Embryonic facial prominence (tissue), 1 donor: ENCODE results near the gene OR9Q1.
"Not testable (repeated sequence)": the region's sequence is repeated elsewhere in the genome, so short reads cannot be mapped to it uniquely, and the experiment has no call there.

Source experiments
- DNase-seq: peaks from one replicate; pipeline ENCODE4 v3.0.0-alpha.2; 2016; ENCODE audit errors: extremely low spot score

The OR9Q1 gene, protein sequence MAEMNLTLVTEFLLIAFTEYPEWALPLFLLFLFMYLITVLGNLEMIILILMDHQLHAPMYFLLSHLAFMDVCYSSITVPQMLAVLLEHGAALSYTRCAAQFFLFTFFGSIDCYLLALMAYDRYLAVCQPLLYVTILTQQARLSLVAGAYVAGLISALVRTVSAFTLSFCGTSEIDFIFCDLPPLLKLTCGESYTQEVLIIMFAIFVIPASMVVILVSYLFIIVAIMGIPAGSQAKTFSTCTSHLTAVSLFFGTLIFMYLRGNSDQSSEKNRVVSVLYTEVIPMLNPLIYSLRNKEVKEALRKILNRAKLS

DNA sequence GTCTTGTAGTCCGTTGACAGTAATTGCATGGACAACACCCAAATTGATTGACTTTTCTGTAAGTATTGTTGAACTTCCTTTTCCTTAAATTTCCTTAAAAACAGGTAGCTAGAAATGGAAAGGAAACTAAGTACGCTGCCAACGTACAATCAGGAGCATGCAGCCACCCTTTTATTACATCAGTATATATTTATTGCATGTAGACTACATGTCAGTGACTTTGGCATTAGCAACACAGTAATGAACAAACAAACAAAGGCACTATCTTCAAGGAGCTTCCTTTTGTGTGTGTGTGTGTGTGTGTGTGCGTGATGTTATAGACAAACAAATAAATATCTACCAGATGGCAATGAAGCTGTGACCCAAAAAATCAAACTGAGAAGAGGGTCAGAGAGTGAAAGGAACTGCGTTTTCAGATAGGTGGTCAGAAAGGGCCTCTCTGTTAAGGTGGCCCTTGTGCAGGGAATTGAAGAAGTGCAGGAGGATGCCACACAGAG lies at the start of gene OR9Q1:
OR9Q1 (plus strand) TSS at position 447 of the 497 bp plus-strand sequence. CDS start 155,564 bp downstream, outside the sequence.
- DNase-seq = no peak

DNA sequence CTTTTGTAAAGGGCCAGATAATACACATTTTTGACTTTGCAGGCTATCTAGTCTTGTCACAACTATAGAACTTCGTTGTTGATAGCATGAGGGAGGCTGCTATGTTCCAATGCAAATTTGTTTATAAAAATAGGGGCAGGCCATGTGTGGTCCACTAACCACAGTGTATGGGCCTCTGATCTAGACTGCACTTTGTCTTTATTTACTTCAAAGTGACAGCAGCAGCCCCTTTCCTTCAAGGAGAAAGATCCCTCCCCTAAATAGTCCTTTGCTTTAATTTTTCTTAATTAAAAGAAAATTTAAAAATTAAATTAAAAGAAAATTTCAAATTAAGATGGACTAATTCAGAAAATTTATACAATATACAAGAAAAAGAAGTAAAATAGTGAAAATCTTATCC lies 49.5 kb upstream of the OR9Q1 start:
- DNase-seq = no peak

DNA sequence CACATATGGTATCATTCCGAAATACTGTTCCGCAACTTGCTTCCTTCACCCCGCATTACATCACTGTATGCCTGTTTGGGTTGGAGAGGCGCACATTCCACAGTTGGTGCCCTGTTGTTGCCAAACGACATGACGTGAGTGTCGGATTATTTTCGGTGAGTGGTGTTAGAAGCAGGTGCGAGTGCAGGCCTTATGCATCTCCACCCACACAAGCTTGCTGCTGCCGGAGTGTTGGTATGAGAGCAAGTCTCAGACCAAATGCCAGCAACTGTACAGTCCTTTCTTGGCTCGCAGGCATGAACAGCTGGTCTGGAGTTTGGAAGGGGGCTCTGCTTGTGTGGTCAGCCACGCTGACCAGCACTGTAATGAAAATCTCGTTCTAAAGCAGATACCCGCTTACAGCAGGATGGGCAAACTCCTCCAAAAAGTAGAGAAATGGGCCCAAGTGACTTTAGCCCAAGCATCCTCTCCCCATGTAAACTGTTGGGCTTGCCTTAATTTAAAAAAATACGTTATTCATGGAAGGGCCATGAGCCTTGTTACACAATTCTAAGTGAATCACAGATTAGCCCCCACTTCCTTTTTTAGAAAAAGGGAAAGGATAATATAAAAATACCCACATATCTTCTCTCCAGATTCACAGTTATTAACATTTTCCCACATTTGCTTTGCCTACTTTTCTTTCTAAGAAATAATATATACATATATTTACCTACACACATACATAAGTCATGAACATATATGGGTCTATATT lies 48.7 kb upstream of the OR9Q1 start:
- no peak for DNase-seq

DNA sequence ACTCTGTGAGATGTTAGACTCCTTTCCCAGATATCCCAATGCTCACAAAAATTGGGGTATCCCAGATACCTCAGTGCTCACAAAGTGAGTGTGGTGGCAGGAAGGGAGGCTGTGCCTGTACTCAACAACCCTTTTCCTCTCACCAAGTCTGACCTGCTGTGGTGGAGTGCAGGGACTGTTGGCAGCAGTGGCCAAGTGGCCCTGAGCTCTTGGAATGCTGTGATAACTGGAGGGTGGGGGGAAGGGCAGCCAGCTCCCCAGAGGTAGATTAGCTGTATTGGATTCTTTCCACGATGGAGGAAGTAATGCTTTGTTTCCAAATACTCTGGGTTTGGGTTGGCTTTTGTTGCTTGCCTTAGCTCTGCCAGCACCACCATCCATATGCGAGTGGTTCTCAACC lies 46.0 kb upstream of the OR9Q1 start:
- DNase-seq = no peak

DNA sequence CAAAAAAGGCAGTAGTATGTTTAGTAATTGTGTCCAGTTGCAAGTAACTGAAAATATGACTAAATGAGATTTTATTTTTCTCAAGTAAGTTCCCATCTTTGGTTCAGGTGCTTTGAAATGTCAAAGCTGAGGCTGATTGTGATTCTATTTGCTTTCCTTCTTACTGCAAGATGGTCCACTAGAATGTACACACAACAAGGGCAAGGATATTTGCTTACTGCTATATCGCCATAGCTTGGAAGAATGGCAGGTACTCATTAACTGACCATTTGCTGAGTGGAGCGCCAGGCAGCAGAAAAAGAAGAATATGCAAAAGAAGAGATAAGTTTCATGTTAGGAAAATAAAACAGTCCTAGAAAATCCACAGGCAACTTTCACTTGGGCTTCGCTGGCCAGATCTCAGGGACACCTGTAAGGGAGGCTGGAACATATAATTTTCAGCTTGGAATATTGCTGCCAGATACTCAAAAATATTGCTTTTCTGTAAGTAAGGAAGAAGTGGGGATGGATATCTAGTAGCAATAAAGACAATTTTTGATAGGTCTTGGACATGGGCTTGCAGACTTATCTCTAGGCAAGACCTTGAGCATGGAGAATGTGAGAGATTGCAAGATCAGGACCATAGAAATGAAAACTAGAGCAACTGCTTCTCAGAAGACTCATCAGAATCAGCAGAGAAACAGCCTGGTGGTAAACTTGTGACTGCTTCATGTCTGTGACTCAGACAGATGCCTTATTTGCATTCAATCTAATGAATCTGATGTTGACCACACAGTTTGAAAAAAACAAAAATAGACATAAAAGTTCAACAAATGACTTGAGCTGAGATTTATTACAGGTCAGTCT lies 44.8 kb upstream of the OR9Q1 start:
- DNase-seq = no peak

DNA sequence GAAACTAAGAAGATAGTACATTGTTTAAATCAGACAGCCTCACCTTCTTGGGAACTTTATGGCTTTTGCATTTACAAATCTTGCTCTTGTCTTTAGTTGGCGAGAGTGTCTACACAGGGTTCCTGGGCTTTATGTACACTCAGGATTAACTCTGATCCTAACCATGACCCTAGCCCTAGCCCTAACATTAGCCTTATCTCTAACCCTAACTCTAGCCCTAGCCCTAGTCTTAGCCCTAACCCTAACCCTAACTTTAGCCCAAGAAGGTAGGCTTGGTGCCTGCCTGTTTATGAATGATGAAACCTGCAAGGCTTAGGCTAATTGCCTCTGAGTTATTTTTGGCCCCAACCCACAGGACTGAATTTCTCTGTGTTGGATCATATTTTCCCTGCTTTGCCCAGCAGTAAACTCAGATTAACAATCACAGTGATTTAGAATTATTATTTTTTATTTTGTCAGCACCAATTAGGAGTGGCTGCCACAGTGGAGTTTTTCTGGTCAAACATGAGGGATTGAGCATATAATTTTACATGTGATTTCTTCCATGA lies 44.1 kb upstream of the OR9Q1 start:
- DNase-seq = no peak

DNA sequence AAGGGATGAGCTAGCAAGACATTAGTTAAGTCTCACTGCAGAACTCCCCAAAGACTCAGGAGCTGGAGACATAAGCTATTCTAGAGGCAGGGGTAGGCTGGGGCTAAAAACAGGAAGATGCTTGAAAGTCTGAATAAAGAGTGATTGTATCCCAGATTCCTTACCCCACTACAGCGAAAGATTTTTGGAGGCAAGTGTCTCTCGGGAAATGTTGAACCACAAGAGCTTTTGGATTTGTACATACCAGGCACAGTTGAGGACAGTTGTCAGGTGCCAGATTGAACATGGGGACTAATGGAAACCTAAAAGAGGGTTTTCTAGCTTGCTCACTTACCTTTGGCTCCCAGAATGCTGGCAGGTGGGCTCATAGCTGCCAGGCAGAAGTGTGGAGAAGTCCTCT lies 43.5 kb upstream of the OR9Q1 start:
- DNase-seq = no peak

DNA sequence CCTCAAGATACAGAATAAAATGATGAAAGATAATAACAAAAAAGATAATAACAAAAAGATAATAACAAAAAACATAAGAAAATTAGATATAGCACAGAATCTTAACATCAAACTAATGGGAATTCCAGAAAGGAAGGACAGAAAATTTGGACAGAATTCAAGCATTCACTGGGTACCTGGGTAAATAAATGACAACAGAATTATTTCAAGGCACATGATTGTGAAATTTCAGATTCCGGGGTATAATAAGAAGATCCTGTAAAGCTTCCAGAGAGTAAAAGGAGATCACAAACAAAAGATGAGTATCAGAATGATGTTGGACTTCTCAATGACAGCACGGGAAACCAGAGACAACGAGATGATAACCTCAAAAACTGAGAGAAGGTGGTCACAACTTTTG lies 42.1 kb upstream of the OR9Q1 start:
- DNase-seq = no peak

DNA sequence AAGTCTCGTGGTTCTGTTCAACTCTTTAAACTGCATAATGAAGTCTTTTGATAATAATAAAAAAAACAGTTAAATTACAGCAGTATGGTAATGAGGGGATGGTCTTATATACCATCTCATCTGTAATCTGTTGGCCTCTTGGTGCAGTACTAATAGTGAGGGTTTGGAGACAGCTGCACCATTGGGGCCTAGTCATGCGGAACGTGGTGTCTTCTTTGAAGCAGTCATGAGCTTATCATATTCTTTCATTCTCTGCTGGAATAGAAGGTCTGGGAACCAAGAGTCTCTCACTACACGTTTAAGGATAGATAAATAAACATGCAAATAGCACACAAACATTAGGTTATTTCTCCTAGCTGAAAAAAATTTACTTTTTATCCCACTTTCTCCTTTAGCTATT lies 40.9 kb upstream of the OR9Q1 start:
- DNase-seq = no peak

DNA sequence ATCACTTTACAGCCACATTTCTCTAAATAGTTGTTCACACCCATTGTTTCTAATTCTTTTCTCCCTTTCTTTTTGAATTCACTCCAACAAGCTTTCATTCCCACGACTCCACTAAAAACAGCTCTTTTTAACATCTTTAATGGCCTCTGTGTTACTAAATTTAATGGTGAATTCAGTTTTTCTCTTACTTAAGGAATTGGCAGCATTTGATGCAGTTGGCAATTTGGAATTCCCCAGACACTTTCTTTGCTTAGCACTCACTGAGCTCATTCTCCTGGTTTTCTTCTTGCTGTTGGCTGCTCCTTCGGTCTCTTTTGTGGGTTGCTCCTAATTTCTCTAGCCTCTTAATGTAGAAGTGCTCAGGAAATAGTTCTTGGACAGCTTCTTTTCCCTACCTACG lies 40.5 kb upstream of the OR9Q1 start:
- DNase-seq = no peak

DNA sequence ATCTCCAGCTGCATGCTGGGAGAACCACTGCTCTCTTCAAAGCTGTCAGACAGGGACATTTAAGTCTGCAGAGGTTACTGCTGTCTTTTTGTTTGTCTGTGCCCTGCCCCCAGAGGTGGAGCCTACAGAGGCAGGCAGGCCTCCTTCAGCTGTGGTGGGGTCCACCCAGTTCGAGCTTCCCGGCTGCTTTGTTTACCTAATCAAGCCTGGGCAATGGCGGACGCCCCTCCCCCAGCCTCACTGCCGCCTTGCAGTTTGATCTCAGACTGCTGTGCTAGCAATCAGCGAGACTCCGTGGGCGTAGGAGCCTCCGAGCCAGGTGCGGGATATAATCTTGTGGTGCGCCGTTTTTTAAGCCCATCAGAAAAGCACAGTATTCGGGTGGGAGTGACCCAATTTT lies 24.2 kb upstream of the OR9Q1 start:
- not testable (repeated sequence) for DNase-seq

DNA sequence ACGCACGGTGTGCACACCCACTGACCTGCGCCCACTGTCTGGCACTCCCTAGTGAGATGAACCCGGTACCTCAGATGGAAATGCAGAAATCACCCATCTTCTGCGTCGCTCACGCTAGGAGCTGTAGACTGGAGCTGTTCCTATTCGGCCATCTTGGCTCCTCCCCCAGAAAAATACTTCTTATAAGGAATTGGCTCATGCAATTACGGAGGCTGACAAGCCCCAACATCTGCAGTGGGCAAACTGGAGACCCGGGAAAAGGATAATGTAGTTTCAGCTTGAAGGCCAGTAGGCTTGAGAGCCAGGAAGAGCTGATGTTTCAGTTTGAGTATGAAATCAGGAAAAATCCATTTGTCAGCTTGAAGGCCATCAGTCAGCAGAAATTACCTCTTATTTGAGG lies 23.7 kb upstream of the OR9Q1 start:
- not testable (repeated sequence) for DNase-seq

DNA sequence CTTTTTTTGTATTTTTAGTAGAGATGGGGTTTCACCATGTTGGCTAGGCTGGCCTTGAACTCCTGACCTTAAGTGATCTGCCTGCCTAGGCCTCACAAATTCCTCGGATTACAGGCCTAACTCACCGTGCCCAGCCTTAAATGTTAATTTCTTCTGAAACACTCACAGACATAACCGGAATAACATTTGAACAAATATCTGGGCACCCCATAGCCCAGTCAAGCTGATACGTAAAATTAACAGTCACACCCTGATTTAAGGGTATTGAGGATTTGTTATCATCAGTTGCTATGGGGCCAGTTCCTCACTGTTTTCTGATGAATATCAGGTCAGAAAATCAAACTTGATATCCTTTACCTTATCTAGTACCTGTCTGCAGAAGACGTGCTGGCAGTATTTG lies 23.0 kb upstream of the OR9Q1 start:
- DNase-seq = no peak

DNA sequence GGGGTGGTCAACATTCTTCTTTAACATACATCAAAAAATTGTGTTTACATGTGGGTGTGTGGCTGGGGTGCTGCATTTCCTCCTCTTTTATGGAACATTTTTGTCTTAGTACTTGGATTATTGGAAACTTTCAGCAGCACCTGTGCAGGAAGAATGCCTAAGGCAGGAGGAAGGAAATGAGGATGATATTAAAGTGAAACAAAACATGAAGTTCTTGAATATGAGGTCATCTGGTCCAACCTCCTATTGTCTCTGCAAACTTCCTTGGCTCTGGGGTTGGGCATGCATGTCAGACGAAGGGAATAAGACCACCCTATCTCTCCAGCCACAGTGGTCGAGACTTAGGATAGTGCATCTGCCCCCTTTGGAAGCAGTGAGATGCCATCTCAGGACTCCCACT lies 20.6 kb upstream of the OR9Q1 start:
- no peak for DNase-seq

DNA sequence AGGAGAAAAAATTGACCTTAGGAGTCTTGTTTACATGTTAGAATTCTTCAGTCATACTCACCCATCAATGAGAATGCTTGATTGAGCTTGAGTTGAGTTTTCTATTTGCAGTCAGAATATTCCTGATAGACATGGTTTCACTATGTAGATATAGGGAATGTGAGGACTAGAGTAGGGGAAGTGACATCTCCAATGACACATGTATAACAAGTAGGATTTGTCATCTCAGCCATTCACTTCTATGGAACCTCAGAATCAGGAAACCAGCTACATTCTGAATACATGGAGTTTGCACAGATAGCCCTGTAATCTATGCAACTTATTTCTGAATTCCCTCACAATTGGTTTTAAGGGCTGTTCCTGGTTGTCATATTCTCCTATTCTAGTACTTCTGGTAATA lies 20.1 kb upstream of the OR9Q1 start:
- DNase-seq = no peak

DNA sequence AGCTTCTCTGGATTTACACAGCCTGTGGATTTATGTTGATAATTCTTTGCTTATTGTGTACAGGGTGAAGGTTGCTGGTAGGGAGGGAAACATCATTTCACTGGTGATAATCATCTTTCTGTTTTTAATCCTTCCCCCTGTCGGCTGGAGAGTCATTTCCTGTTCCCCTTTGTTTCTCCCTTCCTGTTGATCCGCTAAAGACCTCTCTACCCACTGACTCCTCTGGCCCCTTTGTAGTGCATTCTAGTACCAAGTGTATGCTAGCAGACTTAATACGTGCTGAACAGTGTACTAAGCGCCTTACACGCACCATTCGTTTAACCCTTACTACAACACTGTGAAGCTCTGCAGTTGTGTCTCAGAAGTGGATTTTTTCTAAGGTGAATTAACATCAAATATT lies 19.0 kb upstream of the OR9Q1 start:
- DNase-seq = no peak

DNA sequence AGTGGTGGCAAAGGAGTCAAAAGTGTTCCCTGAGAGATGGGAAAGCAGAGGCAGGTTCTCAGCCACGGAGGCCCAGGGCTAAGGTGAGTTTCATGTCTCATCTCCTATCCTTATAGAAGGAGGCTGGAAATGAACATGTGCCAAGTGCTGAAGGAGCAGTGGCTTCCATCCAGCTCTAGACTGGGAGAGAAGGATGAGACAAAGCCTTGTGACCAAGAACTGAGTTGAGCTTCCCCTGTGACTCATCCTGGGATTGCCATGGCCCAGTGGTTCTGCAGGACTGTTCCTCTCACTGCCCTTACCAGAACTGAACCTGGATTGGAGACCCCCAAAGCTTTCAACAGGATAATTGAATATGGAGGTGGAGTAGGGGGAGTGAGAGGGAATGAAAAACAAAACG lies 16.7 kb upstream of the OR9Q1 start:
- no peak for DNase-seq

DNA sequence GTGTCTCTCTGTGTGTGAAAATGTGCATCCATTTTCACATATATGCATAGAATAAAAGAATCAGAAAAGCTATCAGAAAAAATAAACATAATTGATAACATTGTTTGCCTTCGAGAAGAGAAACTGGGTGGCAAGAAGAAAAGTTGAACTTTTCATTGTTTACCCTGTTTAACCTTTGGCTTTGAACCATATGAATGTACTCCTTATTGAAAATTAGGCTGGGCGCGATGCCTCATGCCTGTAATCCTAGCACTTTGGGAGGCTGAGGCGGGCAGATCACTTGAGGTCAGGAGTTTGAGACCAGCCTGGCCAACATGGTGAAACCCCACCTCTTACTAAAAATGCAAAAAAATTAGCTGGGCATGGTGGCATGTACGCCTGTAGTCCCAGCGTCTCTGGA lies 11.9 kb upstream of the OR9Q1 start:
- DNase-seq = no peak

DNA sequence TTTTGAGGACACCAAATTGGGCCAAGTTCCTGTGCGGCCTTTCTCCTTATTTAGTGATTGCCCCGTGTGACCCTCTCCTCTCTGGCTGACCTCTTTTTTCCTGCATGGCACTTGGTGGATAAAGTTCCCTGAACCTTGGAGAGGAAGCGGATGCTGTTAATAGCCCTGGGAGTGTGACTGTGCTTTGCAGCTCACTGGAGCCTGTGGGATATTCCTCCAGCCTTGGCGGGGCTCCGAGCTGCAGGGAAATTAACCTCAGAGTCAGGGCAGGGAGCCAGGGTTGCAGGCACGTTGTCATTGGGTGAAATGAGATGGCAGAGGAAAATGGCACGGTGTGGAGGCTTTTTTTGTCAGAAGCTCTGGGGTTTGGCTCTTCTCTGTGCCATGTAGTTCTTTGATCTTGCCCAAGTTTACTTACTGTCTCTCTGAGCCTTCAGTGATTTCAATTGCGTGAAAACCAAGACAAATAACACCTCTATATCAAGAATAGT lies 965 bp downstream of the OR9Q1 start:
- no peak for DNase-seq

DNA sequence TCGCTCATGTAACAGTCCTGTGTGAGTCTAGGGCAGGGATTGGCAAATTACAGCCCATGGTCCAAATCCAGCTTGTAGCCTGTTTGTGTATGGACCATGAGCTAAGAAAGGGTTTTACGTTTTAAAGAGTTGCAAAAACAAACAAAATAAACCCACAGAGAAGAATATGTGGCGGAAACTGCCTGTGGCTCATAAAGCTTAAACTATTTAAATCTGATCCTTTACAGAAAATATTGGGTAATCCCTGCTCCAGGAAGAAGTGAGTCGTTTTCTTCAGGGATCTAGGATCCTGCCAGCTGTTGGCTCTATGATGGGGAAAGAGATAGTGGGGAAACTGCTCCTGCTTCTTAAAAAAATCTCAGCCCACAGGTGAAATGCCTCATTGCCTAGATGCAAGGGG lies 3.7 kb downstream of the OR9Q1 start:
- DNase-seq = no peak

DNA sequence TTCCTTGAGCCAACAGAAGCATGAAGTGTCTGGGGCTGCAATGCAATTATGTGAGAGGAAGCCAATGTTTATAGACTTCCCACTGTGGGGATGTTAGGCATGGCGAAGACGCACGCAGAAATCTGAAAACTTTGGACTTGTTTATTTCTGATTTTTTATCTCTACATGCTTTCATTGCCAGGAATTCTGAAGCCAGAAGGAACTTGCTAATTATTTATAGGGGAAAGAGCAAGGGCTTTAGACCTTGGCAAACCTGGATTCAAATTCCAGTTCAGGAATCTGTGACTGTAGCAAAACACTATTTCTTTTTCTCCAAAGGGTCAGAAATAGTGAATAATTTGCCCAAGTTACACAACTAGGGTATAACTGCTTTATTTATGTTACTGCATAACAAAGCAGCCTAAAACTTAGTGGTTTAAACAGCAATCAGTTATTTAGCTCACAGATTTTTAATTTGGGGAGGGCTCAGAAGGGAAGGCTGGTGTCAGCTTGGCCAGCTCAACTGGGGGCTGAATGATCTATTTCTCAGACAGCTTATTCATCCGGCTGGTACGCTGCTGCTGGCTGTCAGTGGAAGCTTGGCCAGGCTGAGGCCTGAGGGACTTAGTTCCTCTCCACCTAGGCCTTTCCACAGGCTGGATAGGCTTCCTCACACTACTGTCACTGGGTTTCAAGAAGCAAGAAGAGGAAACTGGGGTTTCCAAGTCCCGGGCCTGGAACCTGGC lies 5.2 kb downstream of the OR9Q1 start:
- no peak for DNase-seq
